ENCODE data around the gene TMEM221.

TMEM221 gene

GRCh38 chr19:17394891-17395415 lies 53.5 kb downstream of the TMEM221 start (continued):
- TF ChIP-seq ZSCAN4 (tag by site-specific recombination; IDR thresholded peaks at IDR 0.05) (no peak), ZFP37 (tag by site-specific recombination; IDR thresholded peaks at IDR 0.05) (no peak; the same call in 1 of the 2 replicates), ZEB2 (tag by site-specific recombination; IDR thresholded peaks at IDR 0.05) (0 out of 2 replicates have a peak, but pooled peaks have one; percentile 70), ZBTB48 (tag by site-specific recombination; IDR thresholded peaks at IDR 0.05) (peak; percentile 44; the same call in 1 of the 2 replicates), ZNF18 (tag by site-specific recombination; IDR thresholded peaks at IDR 0.05) (peak; percentile 45; the same call in 1 of the 2 replicates), HOXA7 (CRISPR knock-in tag; IDR thresholded peaks at IDR 0.05; ENCODE audit: borderline replicate concordance) (no peak), ZNF501 (tag by site-specific recombination; IDR thresholded peaks at IDR 0.05) (peak; percentile 83), GLI4 (tag by site-specific recombination; IDR thresholded peaks at IDR 0.05) (0 out of 2 replicates have a peak, but pooled peaks have one; percentile 51), FEZF1 (tag by site-specific recombination; IDR thresholded peaks at IDR 0.05) (no peak), BCL11B (tag by site-specific recombination; IDR thresholded peaks at IDR 0.05; ENCODE audit: low read depth) (peak; percentile 39; the same call in 1 of the 2 replicates), HOXC10 (CRISPR knock-in tag; IDR thresholded peaks at IDR 0.05) (no peak), ZFP3 (tag by site-specific recombination; IDR thresholded peaks at IDR 0.05; ENCODE audit: low read depth) (no peak), PRDM1 (tag by site-specific recombination; IDR thresholded peaks at IDR 0.05) (no peak), GFI1B (tag by site-specific recombination; IDR thresholded peaks at IDR 0.05) (no peak), MYNN (tag by site-specific recombination; IDR thresholded peaks at IDR 0.05; ENCODE audit: borderline replicate concordance) (no peak), ZNF792 (tag by site-specific recombination; IDR thresholded peaks at IDR 0.05) (peak; percentile 27; the same call in 1 of the 2 replicates), ZNF518A (tag by site-specific recombination; conservative IDR thresholded peaks at IDR 0.05; ENCODE audit: low read depth) (peak; percentile 49; the same call in 1 of the 2 replicates), ZNF221 (tag by site-specific recombination; IDR thresholded peaks at IDR 0.05; ENCODE audit: borderline replicate concordance) (no peak), ZNF292 (tag by site-specific recombination; IDR thresholded peaks at IDR 0.05; ENCODE audit: borderline replicate concordance, low read depth) (no peak), ZSCAN23 (tag by site-specific recombination; IDR thresholded peaks at IDR 0.05) (peak; percentile 40; the same call in 1 of the 2 replicates), ZNF707 (tag by site-specific recombination; IDR thresholded peaks at IDR 0.05) (no peak), ZNF510 (tag by site-specific recombination; IDR thresholded peaks at IDR 0.05; ENCODE audit: insufficient replicate concordance) (no peak), KLF10 (tag by site-specific recombination; IDR thresholded peaks at IDR 0.05) (no peak), ZNF48 (tag by site-specific recombination; IDR thresholded peaks at IDR 0.05) (no peak), WT1 (tag by site-specific recombination; IDR thresholded peaks at IDR 0.05) (peak; percentile 82), ZNF24 (tag by site-specific recombination; IDR thresholded peaks at IDR 0.05) (no peak; the same call in 1 of the 2 replicates), ZNF423 (tag by site-specific recombination; IDR thresholded peaks at IDR 0.05) (no peak), ZBTB10 (tag by site-specific recombination; IDR thresholded peaks at IDR 0.05) (peak; percentile 77), ZNF146 (tag by site-specific recombination; IDR thresholded peaks at IDR 0.05) (no peak), ZNF2 (tag by site-specific recombination; IDR thresholded peaks at IDR 0.05) (peak; percentile 83; the same call in 1 of the 2 replicates), ZNF157 (tag by site-specific recombination; IDR thresholded peaks at IDR 0.05) (no peak), ZNF549 (tag by site-specific recombination; IDR thresholded peaks at IDR 0.05) (no peak)

Measured in HEK293 (cell line).